Measurements from ENCODE around the gene TBPL1.
"Not testable (repeated sequence)": the region's sequence is repeated elsewhere in the genome, so short reads cannot be mapped to it uniquely, and the experiment has no call there.

TBPL1 gene

DNA sequence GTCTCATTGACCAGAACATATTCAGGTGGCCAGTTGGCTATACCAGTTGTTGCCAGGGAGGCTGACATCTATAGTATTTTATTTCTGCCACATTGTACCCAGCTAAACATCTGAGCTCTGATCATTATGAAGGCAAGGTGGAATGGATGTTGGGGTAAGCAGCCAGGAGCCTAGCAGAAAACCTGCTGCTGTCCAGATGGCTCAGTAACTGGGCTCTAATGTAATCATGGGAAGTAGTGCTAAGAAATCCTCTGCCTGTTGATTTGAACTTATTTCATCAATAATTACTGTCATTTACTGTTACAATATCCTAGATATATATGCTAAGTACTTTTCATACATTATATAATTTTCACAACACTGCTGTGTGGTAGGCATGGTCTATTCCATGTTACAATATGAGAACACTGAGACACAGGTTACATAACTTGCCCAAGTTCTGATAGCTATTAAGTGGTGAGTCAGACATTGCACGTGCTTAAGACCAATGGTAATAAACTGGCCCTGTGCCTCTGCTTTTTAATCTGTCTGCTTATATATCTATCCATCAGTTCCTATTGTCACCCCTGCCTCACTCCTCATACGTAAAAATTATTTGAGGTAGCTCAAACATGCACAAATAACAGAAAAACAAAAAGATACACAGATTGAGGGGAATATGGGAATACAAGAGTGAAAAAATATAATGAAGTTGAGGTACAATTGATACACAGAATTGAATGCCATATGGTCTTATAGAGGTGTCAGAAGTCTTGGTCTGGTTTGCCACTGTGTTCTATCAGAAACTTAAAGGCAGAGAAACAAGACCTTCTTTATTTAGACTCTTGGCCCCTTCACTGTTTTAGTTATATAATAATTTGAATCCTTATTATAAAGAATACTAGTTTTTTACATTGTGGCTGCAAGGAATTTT lies 25.2 kb downstream of the TBPL1 start:
- no peak for DNase-seq

DNA sequence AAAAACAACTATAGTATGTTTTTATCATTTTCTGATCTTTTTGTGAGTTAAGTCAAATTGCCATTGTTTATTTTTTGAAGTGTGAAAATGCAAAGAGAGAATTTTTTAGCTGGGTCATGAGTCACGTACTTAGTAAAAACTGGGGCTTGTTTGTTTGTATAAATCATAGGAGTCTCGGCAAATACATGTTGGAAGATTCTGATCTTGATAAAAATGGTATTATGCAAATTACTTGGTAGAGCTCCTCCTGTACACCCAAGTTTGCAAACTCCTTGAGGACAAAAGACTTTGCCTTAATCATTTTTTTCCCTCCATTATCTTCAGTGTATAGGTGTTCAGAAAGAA lies 25.8 kb downstream of the TBPL1 start:
- DNase-seq, result no peak

DNA sequence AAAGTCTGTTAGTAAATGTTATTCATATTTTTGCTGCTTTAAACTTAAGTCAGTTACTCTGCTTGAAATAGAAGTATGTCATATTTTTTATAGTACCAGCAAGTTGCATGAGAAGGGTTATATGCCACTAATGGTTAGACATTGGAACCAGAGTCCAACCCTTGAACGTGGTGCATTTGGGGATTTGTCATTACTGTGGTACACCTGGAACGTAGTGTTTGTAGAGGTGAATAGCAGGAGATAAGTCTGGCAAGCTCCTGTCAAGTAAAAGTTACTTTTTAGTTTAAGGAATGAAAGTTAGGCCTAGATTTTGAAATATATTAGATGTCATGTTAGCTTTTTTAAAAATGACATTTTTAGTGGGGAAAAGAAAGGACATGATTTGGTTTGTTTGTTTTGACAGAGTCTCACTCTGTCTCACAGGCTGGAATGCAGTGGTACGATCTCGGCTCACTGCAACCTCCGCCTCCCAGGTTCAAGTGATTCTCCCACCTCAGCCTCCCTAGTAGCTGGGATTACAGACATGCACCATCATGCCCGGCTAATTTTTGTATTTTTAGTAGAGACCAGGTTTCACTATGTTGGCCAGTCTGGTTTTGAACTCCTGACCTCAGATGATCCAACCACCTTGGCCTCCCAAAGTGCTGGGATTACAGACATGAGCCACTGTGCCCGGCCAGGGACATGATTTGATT lies 26.4 kb downstream of the TBPL1 start:
- not testable (repeated sequence) for DNase-seq

DNA sequence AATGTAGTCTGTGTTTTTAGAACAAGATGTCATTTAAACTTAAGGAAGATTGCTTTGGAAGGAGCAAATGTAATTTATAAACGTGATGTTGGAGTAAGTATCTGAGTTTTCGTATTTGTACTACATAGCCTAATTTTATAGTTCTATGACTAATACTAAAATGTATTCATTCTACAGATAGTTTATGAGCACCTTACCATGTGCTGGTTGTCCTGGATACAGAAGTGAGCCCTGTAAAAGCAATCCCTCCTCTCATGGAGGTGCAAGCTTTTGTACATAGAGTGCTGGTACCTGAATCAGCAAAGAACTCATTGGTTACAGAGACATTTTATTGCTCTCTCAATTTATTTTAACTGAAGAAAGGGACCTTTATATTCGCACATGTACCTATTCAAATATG lies 27.1 kb downstream of the TBPL1 start:
- no peak for DNase-seq

DNA sequence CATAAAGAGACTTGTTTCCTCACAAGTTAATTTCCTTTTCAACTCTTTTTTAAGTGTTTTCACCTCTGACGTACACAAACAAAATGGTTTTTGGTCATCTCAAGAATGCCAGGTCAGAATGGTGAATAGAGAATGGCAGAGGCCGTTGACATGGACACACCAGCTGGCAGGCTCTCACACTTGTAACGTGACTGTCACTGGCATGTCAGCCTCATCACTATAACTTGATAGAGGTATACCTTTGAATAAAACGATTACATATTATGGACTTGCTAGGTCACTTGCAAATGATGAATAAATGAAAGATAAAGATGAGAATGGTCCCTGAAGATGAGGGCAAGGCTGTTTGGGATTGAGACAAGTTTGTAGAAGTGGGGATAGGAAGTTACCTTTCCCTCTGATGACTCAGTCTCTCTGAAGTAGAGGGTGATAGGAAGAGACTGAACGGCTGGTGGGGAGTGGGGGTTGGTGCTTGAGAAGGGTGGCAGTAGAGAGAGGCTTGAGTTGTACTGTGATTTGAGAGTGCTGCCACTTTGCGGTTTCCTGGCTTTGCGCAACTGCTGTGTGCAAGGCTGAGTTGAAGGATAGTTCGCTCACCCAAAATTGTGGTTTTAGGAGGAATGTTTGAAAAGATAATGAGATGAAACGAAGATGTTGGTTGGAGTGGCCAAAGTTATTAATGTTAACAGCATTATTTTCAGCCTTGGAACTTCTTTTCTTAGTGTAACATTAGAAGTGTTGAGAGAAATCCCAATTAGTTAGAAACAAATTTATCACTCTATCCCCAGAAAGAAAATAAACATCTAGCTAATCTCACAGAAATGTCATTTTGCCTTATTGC lies 30.3 kb downstream of the TBPL1 start:
- peak; percentile 58 to 60 for DNase-seq

DNA sequence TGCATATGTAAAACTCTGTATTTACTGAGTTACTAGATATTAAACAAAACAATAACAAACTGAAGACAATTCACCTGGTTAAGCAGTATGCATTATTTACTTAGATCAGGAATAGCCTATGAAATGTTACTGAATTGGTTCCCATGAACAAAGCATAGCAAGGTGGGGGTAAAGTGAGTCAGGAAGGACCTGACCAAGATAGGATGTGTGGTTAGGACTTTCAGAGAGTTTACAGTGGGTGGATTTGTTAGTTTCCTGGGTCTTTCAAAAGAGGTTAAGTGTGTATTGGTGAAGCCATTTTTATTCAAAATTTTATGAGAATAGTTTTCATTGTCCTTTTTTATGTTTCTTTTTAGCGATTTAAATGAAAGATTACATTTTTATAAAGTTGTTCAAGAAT lies 32.9 kb downstream of the TBPL1 start:
- DNase-seq, result no peak

DNA sequence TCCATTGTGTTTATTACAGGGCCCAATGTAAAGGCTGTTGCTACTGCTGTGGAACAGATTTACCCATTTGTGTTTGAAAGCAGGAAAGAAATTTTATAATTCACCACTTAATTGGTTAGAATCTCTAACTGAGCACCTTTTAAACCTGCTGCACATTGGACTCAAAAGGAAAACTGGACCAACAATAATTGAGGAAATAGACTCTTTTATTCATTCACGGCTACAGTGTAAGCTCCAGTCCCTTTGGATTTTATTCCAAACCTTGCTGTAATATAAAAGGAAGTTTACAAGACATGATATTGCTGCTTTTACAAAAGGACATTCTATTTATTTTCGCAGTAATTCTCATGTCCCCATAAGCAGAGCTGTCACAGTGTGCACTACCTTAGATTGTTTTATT lies 33.9 kb downstream of the TBPL1 start:
- DNase-seq, result no peak

DNA sequence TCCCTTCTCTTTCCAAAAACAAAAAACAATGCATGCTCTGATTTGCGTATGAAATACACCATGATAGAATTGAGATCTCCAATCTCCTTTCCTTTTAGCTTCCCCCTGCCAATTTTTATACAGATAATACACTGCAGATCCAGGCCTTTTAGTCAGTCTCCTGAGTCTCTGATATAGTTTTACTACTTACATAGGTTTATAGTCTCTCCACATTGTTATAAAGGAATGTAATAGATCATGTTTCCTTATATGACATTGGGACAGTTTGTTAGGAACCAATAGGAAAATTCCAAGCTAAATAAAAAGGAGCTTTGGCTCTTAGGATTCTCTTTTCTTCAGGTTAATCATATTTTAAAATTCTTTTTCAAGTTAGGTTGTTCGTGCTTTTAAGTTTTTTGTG lies 36.5 kb downstream of the TBPL1 start:
- no peak for DNase-seq

DNA sequence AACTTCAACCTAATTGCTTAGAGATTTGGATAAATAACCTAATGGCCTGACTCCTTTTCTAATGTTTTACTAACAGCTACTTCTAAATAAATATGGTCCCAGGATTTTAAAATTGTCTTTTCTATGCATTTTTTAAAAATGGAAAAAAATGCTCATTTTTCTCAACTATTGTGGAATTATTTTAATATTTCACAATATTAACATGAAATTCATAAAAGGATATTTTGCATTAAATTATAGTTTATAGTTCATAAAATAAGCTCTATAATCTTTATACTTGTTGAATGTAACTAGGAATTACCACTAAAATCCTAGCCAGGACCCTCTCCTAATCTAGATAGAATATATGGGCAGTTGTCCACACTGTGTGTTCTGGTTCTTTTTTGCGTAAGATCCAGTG lies 37.3 kb downstream of the TBPL1 start:
- no peak for DNase-seq

DNA sequence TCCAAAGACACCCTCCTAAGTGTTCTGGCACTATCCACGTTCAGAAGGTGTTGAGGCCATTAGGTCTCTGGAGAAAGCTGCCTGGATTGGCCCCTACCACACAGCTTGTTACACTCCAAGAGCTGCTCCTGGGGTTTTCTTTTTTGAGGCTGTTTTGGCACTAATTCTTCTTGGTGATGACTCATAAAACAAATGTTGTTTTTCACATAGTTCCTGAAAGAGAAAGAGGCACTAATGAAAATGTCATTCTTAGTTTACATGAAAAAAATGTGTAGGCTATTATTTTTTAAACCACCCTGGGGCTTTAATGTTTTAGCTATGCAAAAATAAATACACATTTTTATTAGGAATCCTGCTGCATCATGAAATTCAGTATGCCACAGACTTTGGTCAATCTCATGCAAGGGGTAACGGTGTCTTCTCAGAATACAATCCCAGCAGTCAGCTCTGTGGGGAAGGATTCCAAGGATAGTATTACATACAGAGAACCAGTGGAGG lies 38.1 kb downstream of the TBPL1 start:
- no peak for DNase-seq

DNA sequence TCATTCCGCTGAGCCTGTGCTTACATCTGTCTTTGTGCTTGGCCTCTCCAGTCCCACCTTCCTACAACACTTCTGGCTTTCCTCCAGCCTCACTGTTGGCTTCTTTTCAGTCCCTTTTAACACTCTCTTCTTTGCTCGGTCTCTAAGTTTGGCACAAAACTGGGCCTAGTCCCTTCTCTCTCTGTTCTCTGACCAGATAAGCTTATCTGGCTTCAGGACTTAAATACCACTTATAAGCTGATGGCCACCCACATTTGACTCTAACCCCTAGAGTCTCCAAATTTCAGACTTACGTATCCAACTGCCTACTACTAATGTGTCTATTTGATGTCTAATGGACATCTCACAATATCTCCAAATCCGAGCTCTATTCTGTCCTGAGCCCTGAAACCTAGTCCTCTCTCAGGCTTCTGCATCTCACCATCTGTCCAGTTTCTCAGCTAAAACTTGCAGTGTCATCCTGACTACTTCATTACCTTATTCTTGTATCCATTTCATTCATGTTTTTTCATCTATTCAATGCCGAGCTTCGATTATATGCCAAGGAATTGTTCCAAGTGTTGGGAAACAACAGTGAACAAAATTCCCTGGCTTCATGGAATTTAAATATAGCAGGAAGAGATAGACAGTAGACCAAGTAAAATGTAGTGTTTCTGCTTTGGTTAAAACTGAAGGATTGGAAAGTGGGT lies 40.1 kb downstream of the TBPL1 start:
- no peak for DNase-seq

DNA sequence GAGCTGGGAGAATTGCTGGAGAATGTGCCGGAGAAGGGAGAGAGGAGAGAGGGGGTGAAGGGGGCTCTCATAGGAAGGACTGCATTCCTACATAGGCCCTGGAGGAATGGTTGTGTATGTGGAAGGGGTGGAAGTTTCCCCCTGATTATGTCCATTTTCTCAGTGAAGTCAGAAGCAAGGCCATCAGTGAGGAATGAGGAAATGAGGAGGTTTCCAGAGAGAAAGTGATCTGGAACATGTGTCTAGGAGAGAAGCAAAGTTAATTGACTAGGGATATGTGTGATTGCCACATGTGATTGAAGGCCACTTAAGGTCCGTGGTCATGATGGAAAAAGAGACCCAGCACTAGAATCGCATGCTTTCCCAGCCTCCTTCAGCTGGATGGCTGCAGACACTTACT lies 42.3 kb downstream of the TBPL1 start:
- DNase-seq, result no peak

DNA sequence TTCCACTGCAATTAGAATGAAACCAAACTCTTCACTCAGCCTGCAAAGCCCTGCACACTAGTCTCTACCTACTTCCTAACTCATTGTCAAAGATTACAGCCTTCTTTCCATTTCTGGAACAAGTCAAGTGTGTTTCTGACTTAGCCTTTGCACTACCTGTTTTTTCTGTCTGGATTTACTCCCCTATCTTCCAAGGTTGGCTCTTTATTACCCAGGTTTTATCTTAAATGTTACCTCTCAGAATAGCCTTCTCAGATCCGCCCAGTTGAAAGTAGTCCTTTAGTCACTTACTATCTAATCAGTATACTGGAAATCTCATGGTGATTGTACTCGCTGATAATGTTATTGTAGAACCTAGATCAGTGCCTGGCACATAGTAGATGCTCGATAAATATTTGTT lies 42.7 kb downstream of the TBPL1 start:
- no peak for DNase-seq

DNA sequence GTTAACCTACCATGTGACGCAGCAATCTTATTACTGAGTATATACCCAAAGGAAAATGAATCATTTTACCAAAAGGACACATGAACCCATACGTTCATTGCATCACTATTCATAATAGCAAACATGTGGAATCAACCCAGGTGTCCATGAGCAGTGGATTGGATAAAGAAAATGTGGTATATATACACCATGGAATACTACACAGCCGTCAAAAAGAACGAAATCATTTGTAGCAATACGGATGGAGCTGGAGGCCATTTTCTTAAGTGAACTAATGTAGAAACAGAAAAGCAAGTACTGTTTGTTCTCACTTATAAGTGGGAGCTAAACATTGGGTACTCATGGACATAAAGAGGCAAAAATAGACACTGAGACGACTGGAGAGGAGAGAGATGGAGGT lies 44.2 kb downstream of the TBPL1 start:
- DNase-seq, result no peak

DNA sequence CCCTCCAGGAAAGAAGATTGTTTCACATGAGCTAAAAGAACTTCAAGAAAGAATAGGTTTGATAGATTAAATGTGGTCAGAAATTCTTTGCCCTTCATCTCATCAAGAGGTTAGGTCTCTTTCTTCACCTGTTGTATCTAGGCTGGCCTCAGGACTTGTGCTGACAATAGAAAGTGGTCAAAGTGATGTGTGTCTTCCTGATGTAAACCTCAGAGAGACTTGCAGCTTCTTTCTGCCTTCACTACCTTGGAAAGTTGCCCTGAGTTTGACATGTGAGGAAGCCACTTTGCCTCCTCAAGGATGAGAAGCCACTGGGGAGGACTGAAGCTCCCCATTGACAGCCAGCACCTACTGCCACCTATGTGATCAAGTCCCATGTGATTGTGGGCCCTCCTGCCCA lies 46.3 kb downstream of the TBPL1 start:
- DNase-seq, result no peak

DNA sequence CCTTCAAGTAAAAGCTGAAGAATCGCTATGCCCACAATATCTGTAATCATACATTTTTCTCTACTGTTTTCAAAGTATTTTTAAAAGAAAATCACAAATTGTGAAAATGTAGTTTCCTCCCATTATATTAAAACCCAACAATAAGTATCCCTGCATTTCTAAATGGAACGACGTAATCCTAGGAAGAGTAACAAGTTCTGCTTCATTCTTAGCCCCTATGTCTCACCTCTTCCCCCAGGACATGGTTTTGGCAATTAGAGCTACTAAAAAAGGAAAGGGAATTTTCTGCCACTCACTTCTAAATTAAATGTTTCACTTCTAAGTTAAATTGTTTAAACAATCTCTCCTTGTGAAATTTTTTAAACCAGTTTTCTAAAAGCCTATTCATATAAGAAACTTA lies 47.4 kb downstream of the TBPL1 start:
- DNase-seq, result no peak

DNA sequence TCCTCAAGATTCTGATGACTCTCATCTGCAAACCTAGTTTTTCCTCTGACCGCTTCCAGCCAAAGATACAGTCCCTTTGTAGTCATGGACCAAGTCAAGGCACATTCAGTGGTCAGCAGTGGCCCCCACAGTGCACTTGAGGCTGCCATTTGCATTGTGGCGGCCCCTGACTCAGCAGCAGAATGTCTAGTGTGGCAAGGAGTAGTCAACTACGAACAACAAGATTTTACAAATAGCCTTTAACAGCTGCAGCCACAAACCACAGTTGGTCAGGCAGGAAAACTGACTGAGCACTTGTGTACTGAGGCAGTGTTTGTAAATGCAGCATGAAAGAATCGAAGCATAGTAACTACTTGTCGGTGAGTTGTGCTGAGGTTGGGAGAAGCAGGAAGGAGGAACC lies 49.8 kb downstream of the TBPL1 start:
- DNase-seq, result no peak

DNA sequence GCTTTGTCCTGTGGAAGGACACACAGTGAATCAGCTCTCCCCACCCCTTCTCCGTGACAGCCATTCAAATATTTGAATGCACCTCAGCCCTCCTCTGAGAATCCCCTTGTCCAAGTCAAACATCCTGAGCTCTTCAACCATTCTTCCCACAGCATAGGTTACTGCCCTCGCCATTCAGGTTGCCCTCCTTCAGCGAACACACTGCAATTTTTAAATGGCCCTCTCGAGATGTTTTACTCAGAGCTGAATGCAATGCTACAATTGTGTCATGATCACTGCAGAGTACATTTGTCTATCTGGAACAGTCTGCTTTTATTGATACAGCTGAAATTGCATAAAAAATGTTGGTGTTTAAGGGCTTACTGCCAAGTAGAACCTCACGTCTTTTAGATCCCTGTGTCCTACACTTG lies 50.5 kb downstream of the TBPL1 start:
- no peak for DNase-seq

DNA sequence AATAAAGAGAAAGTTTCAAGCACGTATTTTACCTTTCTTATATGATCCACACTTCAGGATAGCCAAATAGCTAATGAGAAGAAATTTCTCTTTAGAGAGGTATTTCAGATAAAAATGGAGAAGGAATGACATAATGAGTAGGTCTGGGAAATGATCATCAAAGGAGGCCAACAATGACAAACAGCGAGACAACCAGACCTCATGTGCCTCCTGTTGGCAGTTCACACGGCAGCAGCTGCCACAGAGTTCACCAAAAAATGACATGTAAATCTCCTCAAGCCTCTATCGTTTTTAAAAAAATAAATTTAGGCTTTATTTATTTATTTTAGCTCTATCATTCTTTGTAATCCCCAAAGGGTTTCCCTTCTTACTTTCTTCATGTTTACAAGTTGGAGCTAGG lies 51.7 kb downstream of the TBPL1 start:
- DNase-seq, result no peak

DNA sequence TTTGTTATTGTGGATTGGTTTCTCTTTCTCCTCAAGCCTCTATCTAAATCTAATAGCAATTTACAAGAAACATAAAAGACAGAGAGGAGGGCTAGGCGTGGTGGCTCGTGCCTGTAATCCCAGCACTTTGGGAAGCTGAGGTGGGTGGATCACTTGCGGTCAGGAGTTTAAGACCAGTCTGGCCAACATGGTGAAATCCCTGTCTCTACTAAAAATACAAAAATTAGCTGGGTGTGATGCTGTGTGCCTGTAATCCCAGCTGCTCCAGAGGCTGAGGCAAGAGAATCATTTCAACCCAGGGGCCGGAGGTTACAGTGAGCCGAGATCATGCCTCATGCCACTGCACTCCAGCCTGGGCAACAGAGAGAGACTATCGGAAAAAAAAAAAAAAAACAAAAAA lies 52.8 kb downstream of the TBPL1 start:
- no peak for DNase-seq

DNA sequence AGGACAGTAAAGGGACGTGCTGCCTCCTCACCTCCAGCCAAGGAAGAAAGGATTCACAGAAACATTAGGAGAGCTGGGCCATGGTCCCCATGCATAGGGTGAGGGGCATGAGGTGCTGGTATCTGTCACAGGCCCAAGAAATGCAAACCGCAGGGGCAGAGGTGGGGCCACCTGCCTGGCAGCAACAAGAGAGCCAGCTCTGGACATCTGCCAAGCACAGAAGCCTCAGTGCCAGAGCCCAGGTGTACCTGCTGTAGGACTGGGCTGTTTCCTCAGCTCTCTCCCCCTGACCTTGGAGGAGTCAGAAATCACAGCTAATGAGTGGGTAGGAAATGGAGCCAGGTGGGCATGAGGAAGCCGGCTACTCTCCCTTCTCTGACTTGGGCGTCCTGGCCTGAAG lies 54.1 kb downstream of the TBPL1 start:
- DNase-seq, result no peak

DNA sequence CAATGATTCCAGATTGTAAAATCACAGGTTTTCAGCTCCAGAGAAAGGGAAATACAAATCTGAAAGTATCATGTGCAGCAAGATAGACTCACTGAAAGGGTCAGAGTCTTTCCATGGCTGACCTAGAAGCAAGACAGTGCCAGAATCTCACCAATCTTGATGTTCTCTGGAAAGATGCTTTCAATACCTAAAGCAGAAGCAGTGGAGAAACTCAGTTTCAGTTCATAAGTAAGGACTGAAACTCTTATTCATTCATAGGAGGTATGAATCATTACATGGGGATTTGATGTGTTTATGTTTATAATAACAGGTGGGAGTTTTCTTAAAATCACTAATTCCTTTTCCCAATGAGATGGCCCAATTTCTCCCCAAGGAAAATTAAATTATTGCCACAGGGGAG lies 56.9 kb downstream of the TBPL1 start:
- no peak for DNase-seq

DNA sequence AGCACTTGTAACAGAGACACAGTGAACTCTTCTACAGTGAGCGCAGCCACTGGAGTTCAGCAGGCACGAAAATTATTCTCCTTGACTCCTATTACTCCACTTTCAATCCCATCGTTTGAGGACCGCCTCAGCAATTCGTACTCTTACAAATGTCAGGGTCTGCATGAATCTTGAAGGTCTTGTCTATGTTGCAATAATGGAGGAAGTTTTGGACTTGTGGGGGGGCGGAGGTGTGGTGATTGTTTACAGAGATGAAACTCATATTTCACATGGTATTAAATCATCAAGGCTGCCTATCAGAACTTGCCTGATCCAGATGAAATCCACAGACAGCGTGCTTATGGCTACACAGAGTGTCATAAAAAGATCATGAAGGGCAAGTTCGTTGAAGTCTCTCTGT lies 57.4 kb downstream of the TBPL1 start:
- DNase-seq, result no peak
